Keratinocyte (primary cell): ENCODE results near the gene ARHGEF28.
A peak's percentile ranks its signal among the peaks of the same experiment; 100 is the strongest.

Experiments used
- EZH2 ChIP-seq: IDR thresholded peaks from one replicate; pipeline ENCODE4 v1.6.1; 2012; ENCODE audit warnings: inconsistent platforms, mild to moderate bottlenecking, low read length, moderate library complexity
- TF ChIP-seq, protein P1 (sequence below), 3 experiments: IDR thresholded peaks in 1 of 3; conservative IDR thresholded peaks in 1 of 3; optimal IDR thresholded peaks in 1 of 3; 2 replicates in 2 of 3; 3 replicates in 1 of 3; pipeline versions ENCODE3 to v1.5.1; 2011; ENCODE audit warnings: low read length in 3 of 3, mild to moderate bottlenecking in 3 of 3, moderate library complexity in 2 of 3, control low read depth in 1 of 3, inconsistent platforms in 1 of 3; ENCODE audit not compliant: insufficient read depth in 2 of 3; ENCODE audit errors: extremely low read depth in 1 of 3

DNA sequence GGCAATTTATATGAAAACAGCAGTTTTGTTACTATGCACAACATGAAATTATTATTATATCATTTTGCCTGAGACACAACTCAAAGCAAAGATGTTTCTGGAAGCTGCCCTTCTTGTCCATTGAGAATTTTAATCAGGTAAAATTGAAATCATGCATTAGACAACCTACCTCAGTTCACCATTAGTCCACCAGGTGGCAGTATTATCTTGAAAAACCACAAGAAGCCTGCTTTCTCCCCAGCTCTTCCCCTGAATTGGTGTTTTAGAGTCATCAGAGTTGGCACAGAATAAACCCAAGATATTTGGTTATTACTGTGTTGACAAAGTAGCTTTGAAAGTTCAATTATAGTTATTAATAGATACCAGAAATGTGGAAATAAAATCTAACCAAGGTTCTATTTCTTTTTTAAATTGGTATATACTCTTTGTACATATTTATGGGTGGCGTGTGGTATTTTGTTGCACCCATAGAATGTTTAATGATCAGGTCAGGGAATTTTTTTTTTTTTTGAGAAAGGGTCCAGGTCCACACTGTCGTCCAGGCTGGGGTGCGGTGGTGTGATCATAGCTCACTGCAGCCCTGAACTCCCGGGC is 34.8 kb upstream of the ARHGEF28 start:
- TF ChIP-seq EZH2, result no peak
- TF ChIP-seq, protein P1, sequence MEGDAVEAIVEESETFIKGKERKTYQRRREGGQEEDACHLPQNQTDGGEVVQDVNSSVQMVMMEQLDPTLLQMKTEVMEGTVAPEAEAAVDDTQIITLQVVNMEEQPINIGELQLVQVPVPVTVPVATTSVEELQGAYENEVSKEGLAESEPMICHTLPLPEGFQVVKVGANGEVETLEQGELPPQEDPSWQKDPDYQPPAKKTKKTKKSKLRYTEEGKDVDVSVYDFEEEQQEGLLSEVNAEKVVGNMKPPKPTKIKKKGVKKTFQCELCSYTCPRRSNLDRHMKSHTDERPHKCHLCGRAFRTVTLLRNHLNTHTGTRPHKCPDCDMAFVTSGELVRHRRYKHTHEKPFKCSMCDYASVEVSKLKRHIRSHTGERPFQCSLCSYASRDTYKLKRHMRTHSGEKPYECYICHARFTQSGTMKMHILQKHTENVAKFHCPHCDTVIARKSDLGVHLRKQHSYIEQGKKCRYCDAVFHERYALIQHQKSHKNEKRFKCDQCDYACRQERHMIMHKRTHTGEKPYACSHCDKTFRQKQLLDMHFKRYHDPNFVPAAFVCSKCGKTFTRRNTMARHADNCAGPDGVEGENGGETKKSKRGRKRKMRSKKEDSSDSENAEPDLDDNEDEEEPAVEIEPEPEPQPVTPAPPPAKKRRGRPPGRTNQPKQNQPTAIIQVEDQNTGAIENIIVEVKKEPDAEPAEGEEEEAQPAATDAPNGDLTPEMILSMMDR (optimal IDR thresholded peaks at IDR 0.05 in 1 of 3, IDR thresholded peaks at IDR 0.05 in 1 of 3, conservative IDR thresholded peaks at IDR 0.05 in 1 of 3; ENCODE audit: extremely low read depth in 1 of 3, insufficient read depth in 2 of 3, low read length in 3 of 3), result peak; percentile 54 to 69 (median 55)
